SK-N-SH (cell line): ENCODE results near the gene ABHD2. TPM values are rescaled to one million over a fixed set of nuclear protein-coding genes. Genes with fewer than 3 reads are reported as not detected.

Source experiments
- CTCF ChIA-PET: fragments of 300-600, 350-600 bp; formaldehyde crosslinking; extraction: SDS; loops from one replicate; lab custom pipeline; 2021; lab: Yijun Ruan, JAX
- POLR2A ChIA-PET: fragments of 350-600 bp; sonication (Branson Sonifier 250); formaldehyde crosslinking; extraction: SDS; loops from one replicate; lab custom pipeline; 2020; ENCODE audit warnings: antibody characterized with exemption, inconsistent platforms; lab: Yijun Ruan, JAX
- DNase-seq: peaks from one replicate; pipeline ENCODE4 v3.0.0; 2012
- H2AFZ ChIP-seq: fragments of 200-600 bp; sonication (generic); 2 replicates; pipeline ENCODE4 v1.8.1; 2016; ENCODE audit warnings: antibody characterized with exemption, mild to moderate bottlenecking, low read depth
- H3F3A ChIP-seq: fragments of 200-600 bp; sonication (generic); replicated peaks from 2 replicates; pipeline ENCODE3; 2016; ENCODE audit warnings: antibody characterized with exemption, mild to moderate bottlenecking; ENCODE audit not compliant: insufficient read depth
- H3K27ac ChIP-seq, 2 experiments: fragments of 200-500 bp in 1 of 2; fragments of 200-600 bp in 1 of 2; sonication (Bioruptor generic) in 1 of 2; sonication (generic), shearing (Covaris generic) in 1 of 2; 2 replicates each; pipeline versions ENCODE4 v1.5.1 to v1.6.1; 2014 to 2016; ENCODE audit warnings: low read depth in 2 of 2, inconsistent platforms in 1 of 2, low read length in 1 of 2, mild to moderate bottlenecking in 1 of 2, mixed read lengths in 1 of 2
- H3K27me3 ChIP-seq: fragments of 200-600 bp; sonication (generic), shearing (Covaris generic); 2 replicates; pipeline ENCODE4 v1.6.1; 2016; ENCODE audit warnings: mixed run types; ENCODE audit not compliant: insufficient read depth
- H3K36me3 ChIP-seq, 2 experiments: fragments of 200-500 bp in 1 of 2; fragments of 200-600 bp in 1 of 2; sonication (Bioruptor generic) in 1 of 2; sonication (generic) in 1 of 2; replicated peaks in 1 of 2; 2 replicates each; pipeline versions ENCODE3 to v1.5.1; 2014 to 2016; ENCODE audit warnings: low read length in 1 of 2, mild to moderate bottlenecking in 1 of 2; ENCODE audit not compliant: insufficient read depth in 2 of 2, control insufficient read depth in 1 of 2
- H3K4me1 ChIP-seq, 2 experiments: fragments of 200-500 bp in 1 of 2; fragments of 200-600 bp in 1 of 2; sonication (Bioruptor generic) in 1 of 2; sonication (generic), shearing (Covaris generic) in 1 of 2; 2 replicates each; pipeline versions ENCODE4 v1.5.1 to v1.6.1; 2014 to 2016; ENCODE audit warnings: low read depth in 1 of 2, low read length in 1 of 2, mixed run types in 1 of 2; ENCODE audit not compliant: insufficient read depth in 2 of 2, control insufficient read depth in 1 of 2
- H3K4me2 ChIP-seq: fragments of 200-600 bp; sonication (generic), shearing (Covaris generic); 2 replicates; pipeline ENCODE4 v1.6.1; 2017; ENCODE audit warnings: mixed run types
- H3K4me3 ChIP-seq, 2 experiments: fragments of 200-500 bp in 1 of 2; fragments of 200-600 bp in 1 of 2; sonication (Bioruptor generic) in 1 of 2; sonication (generic), shearing (Covaris generic) in 1 of 2; 2 replicates each; pipeline versions ENCODE4 v1.5.1 to v1.8.1; 2014 to 2016; ENCODE audit warnings: low read depth in 2 of 2, inconsistent platforms in 1 of 2, low read length in 1 of 2, mild to moderate bottlenecking in 1 of 2, mixed read lengths in 1 of 2, moderate library complexity in 1 of 2
- H3K79me2 ChIP-seq: fragments of 200-600 bp; sonication (generic); 2 replicates; pipeline ENCODE4 v1.8.1; 2017; ENCODE audit warnings: mild to moderate bottlenecking; ENCODE audit not compliant: insufficient read depth
- H3K9ac ChIP-seq: fragments of 200-600 bp; sonication (generic); 2 replicates; pipeline ENCODE4 v1.6.1; 2017; ENCODE audit warnings: mixed run types
- H3K9me2 ChIP-seq: fragments of 200-600 bp; sonication (generic); 2 replicates; pipeline ENCODE4 v1.6.1; 2017; ENCODE audit warnings: mixed run types
- H3K9me3 ChIP-seq: fragments of 200-600 bp; sonication (generic); 2 replicates; pipeline ENCODE4 v1.6.1; 2017; ENCODE audit warnings: mixed run types, mild to moderate bottlenecking, moderate library complexity
- H4K20me1 ChIP-seq: fragments of 200-600 bp; sonication (generic); 2 replicates; pipeline ENCODE4 v1.6.1; 2017; ENCODE audit warnings: mild to moderate bottlenecking, mixed run types; ENCODE audit not compliant: insufficient read depth
- CHD2 ChIP-seq: fragments of 150-350 bp; IDR thresholded peaks from 2 replicates; pipeline ENCODE4 v1.6.1; 2018; ENCODE audit warnings: low read length; ENCODE audit not compliant: partially characterized antibody
- ELF1 ChIP-seq: IDR thresholded peaks from 2 replicates; pipeline ENCODE4 v1.4.0; 2012
- EP300 ChIP-seq, 2 experiments: IDR thresholded peaks; 2 replicates each; pipeline versions ENCODE4 v1.4.0 to v1.6.1; 2012; ENCODE audit warnings: borderline replicate concordance in 1 of 2, low read depth in 1 of 2, low read length in 1 of 2
- EZH2phosphoT487 ChIP-seq: fragments of 200-600 bp; sonication (generic); IDR thresholded peaks from 2 replicates; pipeline ENCODE4 v1.6.1; 2017; ENCODE audit warnings: low read depth, mixed run types, mild to moderate bottlenecking, antibody characterized with exemption, moderate library complexity, borderline replicate concordance
- FOSL2 ChIP-seq: IDR thresholded peaks from 2 replicates; pipeline ENCODE4 v1.4.0; 2012; ENCODE audit warnings: low read depth, mild to moderate bottlenecking, moderate library complexity, borderline replicate concordance
- RAD21 ChIP-seq: IDR thresholded peaks from 2 replicates; pipeline ENCODE4 v1.6.1; 2012; ENCODE audit warnings: mild to moderate bottlenecking, low read length
- SMC3 ChIP-seq: IDR thresholded peaks from 2 replicates; pipeline ENCODE4 v1.6.1; 2012; ENCODE audit warnings: low read depth, low read length, improper control_type of control experiment
- TEAD4 ChIP-seq: IDR thresholded peaks from 2 replicates; pipeline ENCODE4 v1.4.0; 2012; ENCODE audit warnings: mild to moderate bottlenecking, borderline replicate concordance; ENCODE audit not compliant: insufficient read depth
- USF1 ChIP-seq: IDR thresholded peaks from 2 replicates; pipeline ENCODE4 v1.4.0; 2012; ENCODE audit warnings: low read depth, borderline replicate concordance
- USF2 ChIP-seq: fragments of 150-350 bp; IDR thresholded peaks from 2 replicates; pipeline ENCODE4 v1.6.1; 2017; ENCODE audit warnings: antibody characterized with exemption, low read length, low read depth, borderline replicate concordance
- YY1 ChIP-seq: IDR thresholded peaks from 2 replicates; pipeline ENCODE4 v1.4.0; 2012; ENCODE audit warnings: low read depth, mild to moderate bottlenecking
- ZBTB33 ChIP-seq: IDR thresholded peaks from 2 replicates; pipeline ENCODE4 v1.4.0; 2012; ENCODE audit warnings: low read depth, borderline replicate concordance
- WGBS: methylation state at CpG from one replicate; pipeline ENCODE4 v1.1.6; 2017; ENCODE audit warnings: low lambda C conversion rate; 5-methylcytosine and 5-hydroxymethylcytosine counted together
- polyA plus RNA-seq, 3 experiments: library from polyadenylated mRNA; depleted of rRNA; stranded (reverse); fragments of >200 nt; gene quantifications; 2 replicates each; pipeline ENCODE4 v1.2.3, GENCODE V29; 2012
- TF ChIP-seq, protein P1 (sequence below): fragments of 200-600 bp; sonication (generic); IDR thresholded peaks from 2 replicates; pipeline ENCODE4 v1.6.1; 2017; ENCODE audit warnings: antibody characterized with exemption, mild to moderate bottlenecking, moderate library complexity

The ABHD2 gene
- polyA plus RNA-seq, 1 of the 3 experiments (the other 2 are of a cell fraction) = 19.2 TPM

- Histone ChIP-seq H3K9ac (no peak overlapping the region), H3K9me2 (no peaks in the 10 kb centered on the region), H2AFZ (no peak overlapping the region), H3K27ac (no peak overlapping the region), H3F3A (no peaks in the 10 kb centered on the region), H3K9me3 (no peaks in the 10 kb centered on the region), H4K20me1 (no peaks in the 10 kb centered on the region), H3K36me3 (peaks cover 11 to 43% of the 10 kb centered on the region in 2 experiments), H3K4me1 (peaks cover 0 to 4% of the 10 kb centered on the region in 2 experiments; a peak in 3 of 4 replicates), H3K79me2 (no peaks in the 10 kb centered on the region), H3K4me2 (no peak overlapping the region), H3K27me3 (no peaks in the 10 kb centered on the region), H3K4me3 (no peak overlapping the region)
- POLR2A ChIA-PET = no interaction called here
- no peak for TF ChIP-seq TEAD4
- no peak for TF ChIP-seq FOSL2
- TF ChIP-seq USF2 = no peak
- no peak for TF ChIP-seq EZH2phosphoT487
- no peak for TF ChIP-seq CHD2
- no peak for TF ChIP-seq ELF1
- no peak for TF ChIP-seq ZBTB33
- no peak for TF ChIP-seq YY1
- CTCF ChIA-PET = interaction anchor here (1.0 to 8.4 kb wide), 19 partner anchors 9 to 1319 kb away, joined by 3 to 134 read pairs (median 8); partner anchors contain the start of gene ABHD2
- no peak for DNase-seq
- WGBS = 93% methylated on average over 5 of the region's 6 CpGs
Observed at GRCh38 chr15:89128320-89129122, 40.3 kb downstream of the ABHD2 start.

DNA sequence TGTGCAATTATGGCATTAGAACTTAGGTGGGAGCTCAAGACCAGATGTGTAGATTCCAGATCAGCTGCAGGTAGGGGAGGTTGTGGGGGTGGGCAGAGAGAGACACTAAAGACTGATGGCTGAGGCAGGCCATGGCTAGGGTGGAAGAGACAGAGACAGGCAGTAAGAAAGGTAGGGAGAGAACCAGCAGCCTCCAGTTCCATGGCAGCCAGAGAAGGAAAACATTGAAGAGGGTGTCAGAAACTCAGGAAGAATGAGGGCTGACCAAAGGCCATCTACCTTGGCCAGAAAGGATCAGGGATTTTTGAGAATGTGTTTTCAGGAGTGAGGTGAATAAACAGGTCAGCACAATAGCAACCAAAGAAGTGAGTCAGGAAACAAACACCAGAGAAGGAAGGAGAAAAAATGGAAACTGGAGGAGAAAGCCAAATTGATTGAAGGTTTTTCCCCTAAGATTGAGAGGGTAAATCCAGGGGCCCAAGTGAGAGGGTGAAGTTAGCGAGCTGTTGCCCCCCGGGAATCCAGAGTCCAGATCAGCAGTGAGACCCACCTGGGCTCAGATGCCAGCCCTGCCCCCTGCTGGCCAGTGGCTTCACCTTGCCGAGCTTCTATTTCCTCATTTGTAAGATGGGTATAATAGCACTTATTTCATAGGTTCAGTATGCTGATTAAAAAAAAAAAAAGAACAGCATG, 41.0 kb downstream of the ABHD2 start:
- Histone ChIP-seq H3K27me3 (no peaks in the 10 kb centered on the region), H3F3A (no peaks in the 10 kb centered on the region), H3K4me2 (no peak overlapping the region), H3K4me3 (no peak overlapping the region; a peak in 1 of 4 replicates), H3K9me3 (no peaks in the 10 kb centered on the region), H3K9me2 (no peaks in the 10 kb centered on the region), H3K79me2 (no peaks in the 10 kb centered on the region), H3K9ac (no peak overlapping the region), H2AFZ (no peak overlapping the region), H4K20me1 (no peaks in the 10 kb centered on the region), H3K4me1 (peaks cover 0 to 4% of the 10 kb centered on the region in 2 experiments; a peak in 3 of 4 replicates), H3K27ac (no peak overlapping the region), H3K36me3 (peaks cover 11 to 43% of the 10 kb centered on the region in 2 experiments)
- TF ChIP-seq SMC3 (peak; percentile 85), RAD21 (peak; percentile 72), EP300 (IDR thresholded peaks at IDR 0.05; ENCODE audit: borderline replicate concordance in 1 of 2, low read depth in 1 of 2, low read length in 1 of 2) (no peak), ELF1 (no peak), USF1 (no peak)
- TF ChIP-seq, protein P1, sequence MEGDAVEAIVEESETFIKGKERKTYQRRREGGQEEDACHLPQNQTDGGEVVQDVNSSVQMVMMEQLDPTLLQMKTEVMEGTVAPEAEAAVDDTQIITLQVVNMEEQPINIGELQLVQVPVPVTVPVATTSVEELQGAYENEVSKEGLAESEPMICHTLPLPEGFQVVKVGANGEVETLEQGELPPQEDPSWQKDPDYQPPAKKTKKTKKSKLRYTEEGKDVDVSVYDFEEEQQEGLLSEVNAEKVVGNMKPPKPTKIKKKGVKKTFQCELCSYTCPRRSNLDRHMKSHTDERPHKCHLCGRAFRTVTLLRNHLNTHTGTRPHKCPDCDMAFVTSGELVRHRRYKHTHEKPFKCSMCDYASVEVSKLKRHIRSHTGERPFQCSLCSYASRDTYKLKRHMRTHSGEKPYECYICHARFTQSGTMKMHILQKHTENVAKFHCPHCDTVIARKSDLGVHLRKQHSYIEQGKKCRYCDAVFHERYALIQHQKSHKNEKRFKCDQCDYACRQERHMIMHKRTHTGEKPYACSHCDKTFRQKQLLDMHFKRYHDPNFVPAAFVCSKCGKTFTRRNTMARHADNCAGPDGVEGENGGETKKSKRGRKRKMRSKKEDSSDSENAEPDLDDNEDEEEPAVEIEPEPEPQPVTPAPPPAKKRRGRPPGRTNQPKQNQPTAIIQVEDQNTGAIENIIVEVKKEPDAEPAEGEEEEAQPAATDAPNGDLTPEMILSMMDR = peak; percentile 87
- DNase-seq = peak; percentile 59
- ChIA-PET CTCF (interaction anchor here (0.6 to 8.4 kb wide), 28 partner anchors 10 to 1318 kb away, joined by 3 to 134 read pairs (median 5); partner anchors contain the start of gene ABHD2), POLR2A (no interaction called here)
- 51% methylated on average over 3 of the region's 3 CpGs for WGBS
